GM04503 (cell line): ENCODE measurements around the gene INTS7.

Experiments
- DNase-seq: peaks from one replicate; pipeline ENCODE4 v3.0.0-alpha.2; 2012; ENCODE audit warnings: low read depth

The INTS7 gene, protein sequence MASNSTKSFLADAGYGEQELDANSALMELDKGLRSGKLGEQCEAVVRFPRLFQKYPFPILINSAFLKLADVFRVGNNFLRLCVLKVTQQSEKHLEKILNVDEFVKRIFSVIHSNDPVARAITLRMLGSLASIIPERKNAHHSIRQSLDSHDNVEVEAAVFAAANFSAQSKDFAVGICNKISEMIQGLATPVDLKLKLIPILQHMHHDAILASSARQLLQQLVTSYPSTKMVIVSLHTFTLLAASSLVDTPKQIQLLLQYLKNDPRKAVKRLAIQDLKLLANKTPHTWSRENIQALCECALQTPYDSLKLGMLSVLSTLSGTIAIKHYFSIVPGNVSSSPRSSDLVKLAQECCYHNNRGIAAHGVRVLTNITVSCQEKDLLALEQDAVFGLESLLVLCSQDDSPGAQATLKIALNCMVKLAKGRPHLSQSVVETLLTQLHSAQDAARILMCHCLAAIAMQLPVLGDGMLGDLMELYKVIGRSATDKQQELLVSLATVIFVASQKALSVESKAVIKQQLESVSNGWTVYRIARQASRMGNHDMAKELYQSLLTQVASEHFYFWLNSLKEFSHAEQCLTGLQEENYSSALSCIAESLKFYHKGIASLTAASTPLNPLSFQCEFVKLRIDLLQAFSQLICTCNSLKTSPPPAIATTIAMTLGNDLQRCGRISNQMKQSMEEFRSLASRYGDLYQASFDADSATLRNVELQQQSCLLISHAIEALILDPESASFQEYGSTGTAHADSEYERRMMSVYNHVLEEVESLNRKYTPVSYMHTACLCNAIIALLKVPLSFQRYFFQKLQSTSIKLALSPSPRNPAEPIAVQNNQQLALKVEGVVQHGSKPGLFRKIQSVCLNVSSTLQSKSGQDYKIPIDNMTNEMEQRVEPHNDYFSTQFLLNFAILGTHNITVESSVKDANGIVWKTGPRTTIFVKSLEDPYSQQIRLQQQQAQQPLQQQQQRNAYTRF

DNA sequence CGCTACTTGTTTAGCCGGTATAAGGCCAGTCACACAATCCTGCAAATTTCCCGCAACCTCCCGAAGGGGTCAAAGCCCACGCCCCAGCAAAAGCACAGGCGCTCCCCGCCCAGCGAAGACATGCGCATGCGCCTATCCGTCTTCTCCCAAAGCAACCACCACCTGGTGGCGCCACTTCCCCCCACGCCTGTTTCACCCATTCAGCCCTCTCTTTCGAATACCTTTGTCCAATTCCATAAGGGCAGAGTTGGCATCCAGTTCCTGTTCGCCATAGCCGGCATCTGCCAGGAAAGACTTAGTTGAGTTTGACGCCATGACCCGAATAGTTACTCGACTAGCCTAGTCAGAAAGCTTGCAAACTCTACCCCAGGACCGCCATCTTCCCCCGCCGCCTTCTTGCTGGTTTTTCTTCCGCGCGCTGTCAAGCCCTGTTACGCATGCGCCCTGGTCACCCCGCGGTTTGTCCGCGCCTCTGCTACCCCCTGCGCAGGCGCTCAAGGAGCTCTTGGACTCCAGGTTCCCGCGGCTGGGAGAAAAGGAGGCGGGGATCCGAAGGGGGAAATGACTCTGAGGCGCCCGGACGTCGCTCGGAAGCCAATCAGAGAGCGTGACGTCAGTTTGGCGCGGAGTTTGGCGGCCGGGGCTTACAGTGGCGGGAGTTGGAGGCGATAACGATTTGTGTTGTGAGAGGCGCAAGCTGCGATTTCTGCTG lies at the start of gene INTS7, which contains the start of gene DTL:
TSS of gene INTS7 (minus strand) at position 435 of the 712 bp plus-strand sequence. CDS start at position 315, 120 bp downstream.
TSS of gene DTL (plus strand) at position 626 of the 712 bp plus-strand sequence. CDS start 143 bp downstream, outside the sequence.
- DNase-seq, result peak; percentile 87

DNA sequence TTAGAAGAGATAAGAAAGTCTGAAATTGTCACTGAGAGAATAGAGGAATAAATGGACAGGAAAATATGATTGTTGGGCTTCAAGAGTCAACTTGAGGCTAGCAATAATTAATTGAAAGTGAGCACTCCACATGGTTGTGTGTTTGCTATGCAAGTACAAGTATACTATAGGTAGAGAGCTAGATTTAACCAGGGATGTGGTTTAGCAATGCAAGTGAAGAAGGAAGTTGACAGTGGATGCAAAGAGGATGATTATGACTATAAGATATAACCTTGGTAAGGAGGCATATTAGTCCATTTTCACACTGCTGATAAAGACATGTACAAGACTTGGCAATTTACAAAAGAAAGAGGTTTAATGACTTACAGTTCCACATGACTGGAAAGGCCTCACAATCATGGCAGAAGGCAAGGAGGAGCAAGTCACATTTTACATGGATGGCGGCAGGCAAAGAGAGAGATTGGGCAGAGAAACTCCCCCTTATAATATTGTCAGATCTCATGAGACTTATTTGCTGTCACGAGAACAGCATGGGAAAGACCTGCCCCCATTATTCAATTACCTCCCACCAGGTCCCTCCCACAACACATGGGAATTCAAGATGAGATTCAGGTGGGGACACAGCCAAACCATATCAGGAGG lies 47.5 kb upstream of the INTS7 start:
- no peak for DNase-seq

DNA sequence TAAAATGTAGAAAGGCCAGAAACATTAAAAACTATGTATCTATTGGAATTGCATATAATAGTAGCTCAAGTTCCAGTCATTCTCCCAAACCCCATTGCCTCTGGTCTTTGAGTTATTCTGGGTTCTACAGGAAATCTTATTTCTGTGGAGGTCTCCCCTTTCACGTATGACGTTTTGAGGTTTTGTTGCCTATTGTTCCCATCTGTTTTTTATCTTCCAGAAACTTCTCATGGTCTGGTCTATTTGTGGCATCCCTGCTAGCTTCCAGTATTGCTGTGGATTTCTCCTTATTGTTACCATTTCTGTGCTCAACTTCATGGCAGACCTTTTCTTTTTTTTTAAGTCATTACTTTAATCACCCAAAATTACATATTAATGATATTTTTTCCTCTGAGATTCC lies 43.5 kb upstream of the INTS7 start:
- DNase-seq, result no peak

DNA sequence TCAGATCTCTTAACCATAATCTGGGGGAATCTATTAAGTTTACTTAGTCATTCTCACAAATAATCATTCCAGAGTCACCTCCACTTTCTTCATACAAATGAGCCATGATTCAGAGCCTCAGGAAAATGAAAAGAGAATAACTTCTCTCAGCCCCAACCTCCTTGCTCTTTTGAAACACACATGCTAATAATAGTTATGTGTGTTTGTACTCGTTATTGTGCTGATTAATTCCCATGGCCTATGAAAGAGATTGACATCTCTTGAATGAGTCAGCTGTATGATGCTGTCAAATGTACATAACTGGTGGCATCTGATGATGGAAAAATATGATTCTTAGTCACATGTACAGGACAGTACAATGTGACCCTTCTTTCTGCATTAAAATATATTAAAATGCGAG lies 41.7 kb upstream of the INTS7 start:
- no peak for DNase-seq

DNA sequence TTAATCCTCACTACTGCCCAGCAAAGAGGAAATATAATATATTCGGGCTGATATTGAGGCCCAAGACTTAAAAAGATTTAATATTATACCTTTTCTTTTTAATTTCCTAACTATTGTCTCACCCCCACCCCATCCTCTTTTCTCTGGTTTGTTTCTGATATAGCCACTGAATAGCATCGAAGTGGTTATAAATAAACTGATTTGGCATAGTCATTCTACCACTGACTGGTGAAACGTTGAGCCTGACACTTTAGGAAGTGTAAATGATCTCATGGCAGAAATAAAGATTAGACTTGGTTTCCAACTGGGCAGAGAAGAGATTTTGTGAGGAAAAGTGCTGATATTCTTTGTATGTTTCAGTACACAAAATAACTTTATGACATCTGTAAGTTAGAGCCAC lies 39.5 kb upstream of the INTS7 start:
- DNase-seq, result no peak

DNA sequence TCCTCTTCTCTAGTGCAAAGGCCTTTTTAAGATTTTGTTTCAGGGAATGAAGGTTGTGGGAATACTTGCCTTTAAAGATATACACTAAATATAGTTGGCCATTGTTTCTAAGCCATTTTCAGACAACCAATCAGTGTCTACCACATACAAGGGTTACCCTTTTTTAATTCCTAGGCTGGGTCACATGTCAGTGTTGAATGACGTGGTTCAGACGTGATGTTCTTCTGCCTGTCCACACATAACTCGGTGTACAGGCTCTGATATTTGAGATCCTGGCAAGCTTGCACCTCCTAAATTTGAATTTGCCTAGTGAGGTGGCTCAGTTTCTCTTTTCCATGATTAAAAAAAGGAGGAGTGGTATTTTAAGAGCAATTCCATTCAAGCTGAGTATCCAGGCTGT lies 39.0 kb upstream of the INTS7 start:
- no peak for DNase-seq

DNA sequence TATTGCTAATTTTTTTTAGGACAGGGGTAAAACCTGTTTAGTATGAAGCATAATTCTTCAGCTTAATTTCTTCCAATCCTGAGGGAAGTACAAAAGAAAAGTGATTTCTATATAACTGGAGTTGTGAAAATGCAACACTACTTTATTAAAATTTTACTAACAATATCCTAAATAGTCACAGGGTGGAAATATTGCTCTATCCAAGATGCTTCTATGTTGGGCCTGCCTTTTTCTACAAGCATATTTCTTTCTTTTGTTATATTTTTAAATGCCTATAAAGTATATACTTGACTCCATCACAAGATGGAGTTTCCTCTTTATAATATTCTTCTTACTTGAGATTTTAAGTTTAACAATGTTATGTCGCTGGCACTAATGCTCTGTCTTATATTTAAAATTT lies 38.1 kb upstream of the INTS7 start:
- no peak for DNase-seq

DNA sequence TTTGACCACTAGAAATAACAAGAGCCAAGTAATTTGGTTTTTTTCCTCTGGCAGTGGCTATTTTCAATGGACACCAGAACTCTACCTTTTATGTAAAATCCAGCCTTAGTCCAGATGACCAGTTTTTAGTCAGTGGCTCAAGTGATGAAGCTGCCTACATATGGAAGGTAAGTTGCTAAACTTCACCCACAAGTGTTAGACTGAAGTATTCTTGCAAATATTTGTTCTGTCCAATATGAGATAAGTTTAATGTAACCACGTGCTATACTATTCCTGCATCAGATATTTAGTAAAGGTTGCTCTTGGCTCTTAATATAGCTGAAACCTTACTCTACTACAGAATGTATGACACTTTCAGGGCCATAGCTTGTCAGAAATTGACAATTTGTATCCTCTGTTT lies 36.7 kb upstream of the INTS7 start:
- DNase-seq, result no peak

DNA sequence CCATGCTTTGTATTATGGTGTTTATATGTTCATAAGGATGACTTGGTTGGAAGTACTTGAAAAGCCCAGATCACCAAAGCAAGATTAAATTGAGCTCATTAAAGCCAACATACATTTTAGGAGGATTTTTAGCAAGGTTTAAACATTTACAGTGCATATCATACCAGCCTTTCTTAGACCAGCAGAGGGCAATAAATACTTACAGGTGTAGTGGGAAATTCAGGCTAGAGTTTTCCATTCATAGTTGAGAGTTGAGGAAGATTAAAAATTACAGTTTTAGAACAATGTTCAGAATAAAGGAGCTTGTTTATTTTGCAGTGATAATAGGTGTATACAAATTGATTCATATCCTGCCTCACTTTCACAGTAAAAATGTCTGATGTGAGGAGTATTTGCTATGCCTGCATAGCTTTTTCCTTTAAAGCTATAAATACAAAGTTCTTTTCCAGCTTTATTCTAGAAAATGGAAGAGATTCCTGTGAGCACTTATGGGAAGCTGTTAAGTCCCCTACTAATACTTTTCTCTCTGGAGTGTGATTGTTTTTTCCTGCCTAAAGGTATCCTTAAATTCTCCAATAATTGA lies 35.5 kb upstream of the INTS7 start:
- no peak for DNase-seq

DNA sequence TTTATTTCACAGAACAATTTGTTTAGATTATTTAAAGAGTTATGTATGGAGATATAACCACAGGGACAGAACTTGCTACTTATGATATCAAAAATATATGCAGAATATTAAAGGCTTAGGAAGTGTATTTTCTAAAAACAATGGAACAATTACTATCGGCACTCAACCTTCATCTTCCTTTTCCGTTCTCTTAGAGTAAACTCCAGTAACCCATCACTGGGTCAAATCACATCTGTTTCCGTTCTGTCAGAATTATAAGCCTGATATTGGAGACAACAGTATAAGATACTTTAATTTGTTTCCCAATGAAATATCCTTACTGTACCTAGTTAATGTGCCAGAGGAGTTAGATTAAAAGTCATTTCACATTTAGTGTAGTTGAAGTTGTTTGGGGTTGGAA lies 32.4 kb upstream of the INTS7 start:
- no peak for DNase-seq

DNA sequence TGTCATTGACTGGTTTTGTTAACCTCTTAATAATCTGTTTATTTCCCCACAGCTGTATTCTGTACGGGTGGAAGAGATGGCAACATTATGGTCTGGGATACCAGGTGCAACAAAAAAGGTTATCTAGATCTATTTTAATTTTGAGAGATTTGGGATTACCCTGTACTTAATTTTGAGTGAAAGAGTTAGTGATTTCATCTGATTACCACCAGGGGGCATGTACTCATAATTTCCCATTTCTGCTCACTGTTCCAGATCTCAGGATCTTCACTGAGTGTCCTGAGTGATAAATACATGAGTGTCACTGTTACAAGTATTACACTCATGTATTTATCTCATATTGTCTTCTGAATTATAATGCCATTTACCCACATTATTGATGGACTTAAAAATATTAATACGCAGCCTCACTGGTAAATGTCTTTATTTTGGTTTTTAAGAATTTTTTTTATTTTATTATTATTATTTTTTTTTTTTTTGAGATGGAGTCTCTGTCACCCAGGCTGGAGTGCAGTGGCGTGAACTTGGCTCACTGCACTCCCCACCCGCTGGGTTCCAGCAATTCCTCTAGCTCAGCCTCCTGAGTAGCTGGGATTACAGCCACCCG lies 27.6 kb upstream of the INTS7 start:
- DNase-seq, result no peak

DNA sequence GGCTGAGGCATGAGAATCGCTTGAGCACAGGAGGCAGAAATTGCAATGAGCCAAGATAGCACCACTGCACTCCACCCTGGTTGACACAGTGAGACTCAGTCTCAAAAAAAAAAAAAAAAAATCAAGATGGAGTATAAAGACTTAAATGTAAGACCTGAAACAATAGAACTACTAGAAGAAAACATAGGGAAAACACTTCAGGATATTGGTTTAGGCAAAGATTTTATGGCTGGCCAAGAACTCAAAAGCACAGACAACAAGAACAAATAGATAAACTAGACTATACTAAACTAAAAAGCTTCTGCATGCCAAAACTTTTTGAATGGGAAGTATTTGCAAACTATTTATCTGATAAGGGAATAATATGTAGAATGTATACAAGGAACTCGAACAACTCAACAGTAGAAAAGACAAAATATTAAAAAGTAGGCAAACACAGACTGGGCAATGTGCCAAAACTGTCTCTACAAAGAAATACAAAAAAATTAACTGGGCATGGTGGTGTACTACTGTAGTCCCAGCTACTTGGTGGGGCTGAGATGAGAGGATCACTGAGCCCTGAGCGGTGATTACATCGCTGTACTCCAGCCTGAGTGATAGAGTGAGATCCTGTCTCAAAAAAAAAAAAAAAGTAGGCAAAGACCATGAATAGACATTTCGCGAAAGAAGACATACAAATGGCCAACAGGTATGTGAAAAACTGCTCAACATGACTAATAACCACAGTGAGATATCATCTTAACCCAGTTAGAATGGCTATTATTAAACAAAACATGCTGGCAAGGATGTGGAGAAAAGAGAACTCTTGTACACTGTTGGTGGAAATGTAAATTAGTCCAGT lies 25.5 kb upstream of the INTS7 start:
- DNase-seq, result no peak

DNA sequence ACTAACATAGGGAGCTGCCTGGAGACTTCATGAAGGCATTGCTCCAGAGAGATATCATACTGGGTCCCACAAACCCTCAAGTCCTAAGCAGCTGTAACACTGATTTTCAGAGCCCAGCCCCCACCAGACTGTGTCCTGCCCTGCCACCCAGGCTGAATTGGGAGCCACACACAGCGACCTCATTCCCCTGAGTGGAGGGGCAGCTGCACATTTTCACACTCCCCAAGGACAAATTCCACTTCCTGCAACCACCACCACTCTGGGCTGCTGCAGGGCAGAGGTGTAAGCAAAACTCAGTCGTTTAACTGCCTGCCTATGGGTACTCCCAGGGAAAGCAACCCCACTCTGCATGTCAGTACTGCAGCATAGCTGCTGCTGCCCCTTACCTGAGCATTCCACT lies 20.0 kb upstream of the INTS7 start:
- DNase-seq, result no peak

DNA sequence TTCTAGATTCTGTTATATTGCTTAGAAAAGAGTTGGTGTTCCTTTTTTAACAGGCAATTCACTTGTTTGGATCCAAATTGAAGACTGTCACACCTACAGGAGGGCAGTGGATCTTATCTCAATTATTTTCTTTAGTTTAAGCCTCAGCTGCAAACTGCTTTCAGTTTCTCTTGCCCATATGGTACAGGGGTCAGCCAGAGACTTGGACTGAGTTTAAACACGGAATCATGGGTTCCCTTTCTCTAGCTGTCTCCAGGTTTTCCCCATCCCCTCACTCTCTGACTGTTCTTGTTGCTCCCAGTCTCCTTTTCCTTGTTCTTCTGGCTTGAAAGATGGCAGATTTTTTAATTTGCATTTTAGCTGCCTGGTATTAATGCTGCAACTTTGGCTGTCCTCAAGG lies 18.6 kb upstream of the INTS7 start:
- DNase-seq, result no peak

DNA sequence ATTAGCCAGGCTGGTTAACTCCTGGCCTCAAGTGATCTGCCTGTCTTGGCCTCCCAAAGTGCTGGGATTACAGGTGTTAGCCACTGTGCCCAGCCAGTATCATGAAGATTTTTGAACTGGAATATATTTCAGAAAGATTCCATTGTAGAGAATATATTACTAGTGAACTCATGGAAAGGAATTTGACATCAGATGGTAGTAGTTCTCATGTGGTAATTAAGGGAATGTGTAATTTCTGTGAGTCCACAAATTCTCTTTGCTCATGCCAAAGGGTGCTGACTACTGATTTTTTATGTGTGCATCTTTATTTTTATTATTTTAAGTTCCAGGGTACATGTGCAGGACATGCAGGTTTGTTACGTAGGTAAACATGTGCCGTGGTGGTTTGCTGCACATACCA lies 10.6 kb upstream of the INTS7 start:
- DNase-seq, result peak; percentile 38

DNA sequence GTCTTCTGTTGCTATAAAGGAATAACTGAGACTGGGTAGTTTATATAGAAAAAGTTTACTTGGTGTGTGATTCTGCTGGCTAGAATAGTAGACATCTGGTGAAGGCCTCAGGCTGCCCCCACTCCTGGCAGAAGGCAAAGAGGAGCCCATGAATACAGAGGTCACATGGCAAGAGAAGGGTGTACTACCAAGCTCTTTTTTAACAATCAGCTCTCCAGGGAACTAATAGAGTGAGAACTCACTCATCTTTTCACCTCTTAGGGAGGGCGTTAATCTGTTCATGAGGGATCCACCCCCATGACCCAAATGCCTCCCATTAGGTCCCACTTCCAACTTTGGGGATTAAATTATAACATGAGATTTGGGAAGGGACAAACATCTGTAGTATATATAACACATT lies 9.5 kb upstream of the INTS7 start:
- no peak for DNase-seq

DNA sequence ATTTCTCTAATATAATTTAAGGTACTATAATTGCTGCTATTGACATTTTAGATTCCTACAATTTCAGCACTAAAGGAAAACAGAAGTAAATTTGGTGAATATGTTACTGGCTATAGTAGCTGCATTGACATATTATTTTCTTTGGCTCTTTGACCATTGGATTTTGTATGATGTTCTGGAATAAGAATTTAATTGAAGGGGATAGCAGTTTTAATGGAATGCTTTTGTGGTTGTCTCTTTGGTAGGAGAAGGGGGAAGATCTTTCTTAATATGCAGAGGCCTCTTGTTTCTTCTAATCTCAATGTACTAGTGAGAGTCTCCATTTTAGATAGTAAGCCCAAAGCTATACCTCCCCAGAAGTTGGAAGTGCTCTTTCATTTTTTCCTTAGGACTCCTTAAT lies 7.1 kb upstream of the INTS7 start:
- DNase-seq, result no peak

DNA sequence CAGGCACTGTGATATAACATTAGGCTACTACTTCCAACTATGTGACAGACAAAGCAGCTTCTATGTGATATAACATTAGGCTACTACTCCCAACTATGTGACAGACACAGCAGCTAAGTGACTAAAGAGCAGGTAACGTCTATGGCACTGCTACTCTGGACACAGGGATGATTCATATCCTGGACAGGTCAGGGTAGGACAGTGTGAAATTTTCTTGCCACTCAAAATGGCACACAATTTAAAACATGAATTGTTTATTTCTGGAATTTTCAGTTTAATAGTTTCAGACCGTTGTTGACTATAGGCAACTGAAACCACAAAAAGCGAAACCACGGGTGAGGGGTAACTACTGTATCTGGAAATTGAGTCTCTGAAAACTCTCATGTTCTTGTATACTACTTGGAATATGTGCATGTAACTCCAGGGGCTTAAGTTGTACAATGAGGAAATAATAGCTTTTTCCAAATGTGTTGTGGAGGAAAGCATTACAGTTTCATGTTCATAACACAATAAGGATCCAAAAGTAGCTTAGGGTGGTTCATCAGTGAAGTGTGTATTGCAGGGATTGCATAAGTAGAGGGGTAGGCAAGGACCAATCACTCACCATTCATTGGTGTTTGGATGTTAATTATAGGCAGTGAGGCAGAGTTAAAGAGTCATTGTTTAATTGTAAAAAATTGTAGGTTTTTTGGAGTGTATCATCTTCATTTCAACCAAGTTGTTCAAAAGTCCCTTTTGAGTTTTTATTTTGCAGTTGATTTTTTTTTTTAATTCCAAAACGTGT lies 5.5 kb upstream of the INTS7 start:
- no peak for DNase-seq

DNA sequence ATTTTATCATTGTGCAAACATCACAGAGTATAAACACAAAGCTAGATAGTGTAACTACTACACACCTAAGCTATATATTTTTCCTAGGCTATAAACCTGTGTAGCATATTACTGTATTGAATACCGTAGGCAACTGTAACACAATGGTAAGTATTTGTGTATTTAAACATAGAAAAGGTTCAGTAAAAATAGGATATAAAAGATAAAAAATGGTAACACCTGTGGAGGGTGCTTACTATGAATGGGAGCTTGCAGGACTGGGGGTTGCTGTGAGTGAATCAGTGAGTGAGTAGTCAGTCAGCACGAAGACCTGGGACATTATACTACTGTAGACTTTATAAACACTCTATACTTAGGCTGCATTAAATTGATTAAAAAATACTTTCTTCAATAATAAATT lies 4.3 kb upstream of the INTS7 start:
- DNase-seq, result no peak
